GM21529 (cell line): ENCODE measurements around the gene ZNF674.

Experiments used
- ATAC-seq: cut with Tn5 transposase; IDR thresholded peaks from one replicate; pipeline ENCODE4 v1.9.1; 2021; ENCODE audit not compliant: unreplicated experiment

ZNF674 gene

DNA sequence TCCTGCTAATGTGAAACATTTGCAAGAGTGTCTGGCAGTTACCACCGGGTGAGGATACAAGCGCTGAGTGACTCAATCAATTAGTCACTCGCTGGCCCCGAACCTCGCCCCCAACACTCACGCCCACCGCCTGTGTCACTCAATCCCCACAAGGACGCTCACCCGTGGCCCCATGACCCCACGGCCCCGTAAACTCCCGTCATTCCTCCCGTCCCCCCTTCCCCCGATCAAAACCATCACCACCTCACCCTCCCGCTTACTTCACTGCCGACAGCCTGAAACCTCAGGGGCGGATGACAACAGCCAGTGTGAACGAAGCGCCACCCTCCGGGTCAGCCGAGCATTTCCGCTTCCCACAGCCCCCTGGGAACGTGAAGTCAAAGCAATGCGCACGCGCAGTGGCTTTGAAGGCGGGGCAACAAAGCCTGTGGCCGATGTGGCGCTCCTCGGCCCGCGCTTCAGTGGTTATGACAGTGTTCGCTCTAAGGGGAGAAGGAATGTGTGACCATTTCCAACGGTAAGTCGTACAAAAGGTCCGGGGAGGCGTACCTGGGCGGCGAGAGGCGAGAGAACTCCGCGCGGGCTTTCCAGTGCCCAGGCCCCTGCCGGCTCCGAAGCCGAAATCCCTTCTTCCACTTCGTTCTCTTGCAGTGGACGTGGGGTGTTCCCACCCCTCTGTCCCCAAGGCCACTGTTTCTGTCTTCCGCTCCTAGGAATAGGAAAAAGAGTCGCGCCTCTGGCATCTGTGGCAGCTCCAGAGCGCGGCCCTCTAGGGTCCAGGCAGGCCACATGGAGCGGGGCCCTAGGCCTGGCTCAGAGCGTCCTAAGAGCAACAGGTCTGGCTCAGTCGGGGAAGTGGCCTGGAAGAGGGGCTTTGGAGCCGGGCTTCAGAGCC, at the start of gene ZNF674:
TSS of gene ZNF674 (minus strand) at position 311 of the 895 bp plus-strand sequence. CDS start 3,334 bp downstream, outside the sequence.
- peak; percentile 80 for ATAC-seq

DNA sequence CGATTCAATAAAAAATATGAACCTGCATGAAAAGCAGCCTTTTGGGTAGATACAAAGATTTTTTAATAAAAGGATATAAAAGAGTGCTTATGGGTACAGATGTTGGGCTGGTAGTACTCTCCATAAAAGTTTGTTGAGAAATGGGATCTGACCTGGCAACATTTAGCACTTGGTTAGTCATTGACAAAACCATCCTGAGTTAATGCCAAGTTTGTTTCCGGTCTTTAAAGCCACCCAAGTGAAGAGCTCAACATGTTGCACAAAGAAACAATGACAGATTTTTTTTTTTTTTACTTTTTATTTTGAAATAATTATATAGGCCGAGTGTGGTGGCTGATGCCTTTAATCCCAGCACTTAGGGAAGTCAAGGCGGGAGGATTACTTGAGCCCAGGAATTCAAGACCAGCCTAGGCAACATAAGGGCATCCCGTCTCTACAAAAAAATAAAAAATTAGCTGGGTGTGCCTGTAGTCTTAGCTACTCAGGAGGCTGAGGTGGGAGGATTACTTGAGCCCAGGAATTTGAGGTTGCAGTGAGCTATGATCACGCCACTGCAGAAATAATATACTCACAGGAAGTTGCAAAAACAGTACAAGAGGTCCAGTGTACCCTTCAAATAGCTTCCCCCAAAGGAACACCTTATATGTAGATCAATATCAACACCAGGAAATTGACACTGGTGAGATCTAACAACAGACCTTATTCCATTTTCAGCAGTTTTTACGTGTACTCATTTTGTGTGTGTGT, 44.9 kb upstream of the ZNF674 start:
- ATAC-seq = no peak

DNA sequence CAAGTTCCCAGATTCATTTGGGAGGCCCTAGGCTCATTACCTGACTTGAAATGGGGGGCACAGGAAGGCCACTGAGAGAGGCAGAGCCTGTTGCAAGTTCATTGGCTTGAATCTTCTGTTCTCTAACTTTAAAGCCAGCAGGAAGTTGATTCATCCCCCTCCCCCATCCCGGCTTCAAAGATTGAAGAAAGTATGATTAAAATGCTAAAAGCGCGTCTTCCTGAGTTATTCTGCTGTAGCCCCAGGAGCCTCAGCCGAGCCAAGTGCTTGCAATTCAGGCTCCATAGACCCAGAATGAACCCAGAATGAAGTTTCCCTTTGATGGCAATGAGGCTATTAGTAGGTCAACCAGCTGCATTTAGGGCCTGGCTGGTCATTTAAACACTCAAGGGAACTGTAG, 43.0 kb upstream of the ZNF674 start:
- no peak for ATAC-seq

DNA sequence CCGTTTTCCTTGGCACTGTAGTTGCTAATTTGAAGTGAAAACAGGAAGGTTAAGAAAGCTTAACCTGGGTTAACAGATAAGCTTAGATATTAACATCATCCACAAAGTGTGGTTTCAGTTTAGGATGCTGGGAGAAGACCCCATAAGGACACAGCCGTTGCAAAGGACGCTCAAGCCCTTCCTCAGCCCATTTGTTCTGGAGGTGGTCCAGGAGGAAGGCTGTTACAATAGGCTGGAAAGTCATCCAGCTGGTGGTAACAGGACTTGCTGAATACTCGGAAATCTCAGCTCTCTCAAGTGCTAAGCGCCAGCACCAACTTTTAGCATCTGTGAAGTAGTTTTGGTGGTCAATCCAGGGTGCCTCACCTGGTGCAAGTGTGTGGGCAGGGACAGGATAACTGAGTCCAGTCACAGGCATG, 42.5 kb upstream of the ZNF674 start:
- ATAC-seq = no peak

DNA sequence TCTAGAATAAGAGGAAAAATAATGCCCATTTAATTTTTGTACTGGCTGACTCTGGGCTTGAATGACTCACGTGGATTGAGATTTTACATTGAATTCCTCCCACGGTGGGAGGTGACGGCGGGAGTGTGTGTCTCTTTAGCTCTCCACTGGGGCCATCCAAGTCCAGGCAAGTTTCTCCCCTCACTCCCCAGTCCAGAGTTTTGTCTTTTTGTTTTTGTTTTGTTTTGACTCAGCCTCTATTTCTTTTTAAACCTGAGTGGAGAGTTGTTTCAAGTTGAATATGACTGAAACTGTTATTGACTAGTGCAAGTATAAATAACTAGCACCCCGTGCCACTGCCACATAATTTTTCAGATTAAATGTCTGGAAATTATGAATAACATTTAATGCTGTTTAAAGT, 41.9 kb upstream of the ZNF674 start:
- ATAC-seq = peak; percentile 79

DNA sequence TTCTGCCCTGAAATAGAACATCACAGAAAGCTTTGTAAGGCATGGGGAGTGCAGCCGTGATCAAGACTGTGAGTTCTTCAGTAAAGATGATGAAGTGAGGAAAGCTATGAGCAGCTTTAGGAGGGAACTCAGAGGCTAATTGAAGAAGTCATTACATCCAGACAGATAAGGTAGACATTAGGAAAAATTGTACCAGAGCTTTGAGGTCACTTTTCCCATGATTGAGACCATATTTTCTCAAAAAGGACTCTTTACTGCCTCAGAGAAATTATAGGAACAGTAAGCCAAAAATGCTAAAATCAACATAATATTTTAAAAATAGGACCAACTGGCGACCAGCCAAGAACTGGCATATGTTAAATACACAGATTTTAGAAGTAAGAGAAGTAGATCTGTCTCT, 39.5 kb upstream of the ZNF674 start:
- no peak for ATAC-seq

DNA sequence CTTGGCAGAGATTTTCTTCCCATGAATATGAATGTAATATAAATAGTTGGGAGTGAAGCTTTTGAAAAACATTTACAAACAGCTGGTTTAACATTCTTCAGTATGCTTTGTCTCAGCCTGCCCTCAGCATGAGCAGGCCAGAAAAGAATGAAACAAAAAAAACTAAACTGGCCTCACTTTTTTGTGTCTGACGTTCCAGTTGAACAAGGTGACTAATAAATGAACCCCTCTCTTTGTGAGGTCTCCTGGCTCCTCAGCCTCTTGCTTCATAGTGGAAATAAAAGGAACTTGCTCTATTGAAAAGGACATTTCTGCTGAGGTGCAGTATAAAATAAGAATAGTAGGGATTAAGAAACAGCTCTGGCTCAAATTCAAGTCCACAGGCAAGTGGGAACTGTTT, 37.7 kb upstream of the ZNF674 start:
- no peak for ATAC-seq

DNA sequence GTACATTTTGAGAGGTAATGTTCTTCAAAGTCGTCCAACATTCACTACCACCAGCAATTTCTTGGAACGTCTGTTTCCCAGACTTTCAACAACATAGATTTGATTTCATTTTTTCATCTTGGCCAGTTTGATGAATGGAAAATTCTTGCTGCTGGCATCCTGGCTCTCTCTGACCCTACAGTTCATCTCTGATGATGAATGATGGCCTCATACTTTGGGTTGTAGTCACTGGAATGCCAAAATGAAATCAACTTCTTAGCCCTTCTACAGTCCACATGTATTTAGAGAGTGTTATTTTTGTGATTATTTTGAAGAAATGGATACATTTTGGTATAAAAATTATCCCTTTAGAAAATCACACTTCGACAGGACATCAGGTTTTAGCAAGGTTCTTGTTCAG, 37.1 kb upstream of the ZNF674 start:
- ATAC-seq = no peak

DNA sequence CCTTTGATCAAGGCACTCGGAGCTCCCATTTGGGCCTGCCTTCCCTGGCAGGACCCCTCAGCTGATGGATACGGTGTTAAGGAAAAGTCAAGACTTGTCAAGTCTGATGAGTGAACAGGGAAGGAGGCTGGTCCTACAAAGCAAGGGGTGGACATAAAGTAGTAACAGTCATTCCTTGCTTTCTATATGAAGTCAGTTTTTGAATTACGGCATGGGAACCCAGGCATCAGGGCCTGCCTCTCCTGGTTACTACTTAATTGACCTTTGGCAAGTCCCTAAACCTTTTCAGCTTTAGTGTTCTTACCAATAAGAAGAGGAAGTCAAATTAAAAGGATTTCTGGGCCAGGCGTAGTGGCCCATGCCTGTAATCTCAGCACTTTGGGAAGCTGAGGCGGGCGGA, 35.4 kb upstream of the ZNF674 start:
- ATAC-seq = no peak

DNA sequence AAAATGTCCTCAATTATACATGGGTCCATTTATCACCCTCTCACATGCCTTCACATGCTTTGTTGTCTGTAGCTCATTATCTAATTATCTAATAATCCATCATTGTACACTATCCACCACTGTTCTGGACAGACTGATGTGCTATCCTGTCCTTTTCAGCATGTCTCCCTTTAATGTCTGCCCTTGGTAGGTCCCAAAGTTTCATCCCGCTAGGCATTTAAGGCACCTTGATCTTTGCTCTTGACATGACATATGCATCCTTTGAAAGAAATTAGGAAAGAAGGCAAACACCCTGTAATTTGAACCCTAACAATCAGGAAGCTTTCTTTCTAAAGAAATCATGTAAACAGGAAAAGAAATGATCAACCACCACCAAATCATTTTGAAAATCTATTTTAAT, 34.0 kb upstream of the ZNF674 start:
- no peak for ATAC-seq

DNA sequence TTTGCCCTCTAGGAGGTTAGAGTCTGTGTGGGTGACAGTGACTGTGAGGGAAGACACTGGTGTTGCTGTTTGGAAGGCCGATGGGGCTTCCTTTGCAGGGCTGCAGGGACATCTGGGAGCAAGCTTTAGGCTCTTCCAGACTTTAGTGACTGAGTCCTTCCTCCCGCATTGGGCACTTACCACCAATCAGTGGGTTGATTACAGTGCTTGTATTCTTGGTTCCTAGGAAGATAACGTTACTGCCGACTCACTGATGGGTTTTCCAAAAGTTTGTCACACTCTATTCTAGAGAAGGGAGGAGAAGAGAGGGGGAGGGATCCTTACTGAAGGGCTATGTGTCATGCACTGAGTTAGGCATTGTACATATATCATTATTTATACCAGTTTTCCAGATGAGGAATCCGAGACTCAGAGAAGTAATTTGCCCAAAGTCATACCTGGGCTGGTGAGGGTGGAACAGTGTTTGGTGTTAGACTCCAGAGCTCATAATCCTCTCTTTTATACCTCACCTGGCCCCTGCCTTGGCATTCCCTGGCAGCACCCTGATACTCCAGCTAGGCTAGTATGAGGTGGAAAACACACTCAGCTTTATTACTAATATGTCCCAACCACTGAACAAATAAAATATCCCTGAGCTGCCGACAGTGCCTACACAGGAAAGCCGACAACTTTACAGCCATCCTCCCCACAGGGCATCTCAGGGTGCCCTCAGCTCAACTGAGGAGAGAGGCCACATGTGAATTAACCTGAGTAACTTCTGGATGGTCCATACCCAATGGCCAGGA, 32.2 kb upstream of the ZNF674 start:
- no peak for ATAC-seq

DNA sequence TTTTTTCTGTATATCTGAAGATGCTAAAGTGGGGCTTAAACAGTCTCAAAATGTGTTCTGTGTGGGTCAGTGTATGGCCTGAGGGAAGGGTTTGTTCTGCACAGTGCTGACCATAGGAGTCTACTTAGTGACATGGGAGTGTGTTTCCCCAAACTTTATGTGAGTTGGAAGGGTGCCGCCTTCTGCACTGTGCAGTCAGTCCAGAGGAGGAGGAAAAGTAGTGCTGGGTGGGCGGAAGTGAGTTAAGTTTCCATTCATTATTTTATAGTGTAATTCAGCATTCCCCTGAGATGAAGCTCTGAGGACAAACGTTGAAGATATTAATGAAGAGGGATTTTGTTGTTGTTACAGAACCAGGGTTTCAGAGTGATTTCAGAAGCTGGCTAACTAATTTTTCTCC, 31.2 kb upstream of the ZNF674 start:
- ATAC-seq = no peak

DNA sequence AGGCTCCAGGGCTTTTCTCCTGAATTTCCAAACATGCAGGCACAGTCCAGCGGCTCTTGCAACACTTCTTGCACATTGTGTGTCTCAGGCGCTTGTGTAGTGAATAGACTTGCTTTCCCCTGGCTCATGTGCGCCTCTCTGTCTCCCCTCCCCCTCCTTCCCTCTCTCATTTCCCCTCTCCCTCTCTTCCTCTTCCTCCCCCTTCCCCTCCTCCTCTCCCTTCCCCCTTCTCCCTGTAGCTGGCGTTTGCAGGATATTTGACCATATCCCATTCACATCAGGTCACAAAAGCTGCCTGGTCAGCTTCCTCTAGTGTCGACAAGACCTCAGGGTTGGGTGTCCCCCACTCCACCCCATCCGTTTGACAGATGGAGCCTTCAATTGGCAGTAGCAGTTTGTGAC, 30.8 kb upstream of the ZNF674 start:
- ATAC-seq = no peak

DNA sequence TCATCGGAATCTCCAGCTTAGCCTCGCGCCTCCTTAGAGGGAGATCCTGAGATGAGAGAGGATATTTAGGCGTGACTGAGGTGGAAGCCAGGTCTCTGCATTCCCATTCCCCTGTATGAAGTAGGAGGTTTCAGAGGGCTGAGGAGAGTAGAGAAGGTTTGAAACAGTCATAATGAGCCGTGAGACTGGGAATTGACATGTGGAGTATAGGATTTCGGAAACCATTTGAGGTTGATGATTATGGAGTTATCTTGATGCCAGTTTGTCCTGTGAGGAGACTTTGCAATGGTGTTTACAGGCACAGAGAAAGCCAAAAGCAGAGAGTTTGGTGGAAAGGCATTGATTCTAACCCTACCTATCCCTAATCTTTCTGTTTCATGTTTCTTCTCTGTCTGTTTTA, 30.4 kb upstream of the ZNF674 start:
- ATAC-seq = no peak

DNA sequence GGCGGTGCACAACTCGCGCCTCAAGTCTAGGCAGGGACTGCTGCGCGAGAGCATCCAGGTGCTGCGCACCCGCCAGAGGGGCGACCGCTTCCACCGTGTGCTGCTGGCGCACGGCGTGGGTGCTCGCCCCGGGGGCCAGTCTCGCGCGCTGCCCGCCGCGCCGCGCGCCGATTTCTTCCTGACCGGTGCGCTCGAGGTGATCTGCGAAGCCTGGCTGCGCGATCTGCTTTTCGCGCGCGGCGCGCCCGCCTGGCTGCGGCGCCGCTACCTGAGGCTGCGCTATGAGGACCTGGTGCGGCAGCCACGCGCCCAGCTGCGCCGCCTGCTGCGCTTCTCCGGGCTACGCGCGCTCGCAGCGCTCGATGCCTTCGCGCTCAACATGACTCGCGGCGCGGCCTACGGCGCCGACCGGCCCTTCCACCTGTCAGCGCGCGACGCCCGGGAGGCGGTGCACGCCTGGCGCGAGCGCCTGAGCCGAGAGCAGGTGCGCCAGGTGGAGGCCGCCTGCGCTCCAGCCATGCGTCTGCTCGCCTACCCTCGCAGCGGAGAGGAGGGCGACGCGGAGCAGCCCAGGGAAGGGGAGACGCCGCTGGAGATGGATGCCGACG, 29.7 kb upstream of the ZNF674 start:
- ATAC-seq = peak; percentile 12

DNA sequence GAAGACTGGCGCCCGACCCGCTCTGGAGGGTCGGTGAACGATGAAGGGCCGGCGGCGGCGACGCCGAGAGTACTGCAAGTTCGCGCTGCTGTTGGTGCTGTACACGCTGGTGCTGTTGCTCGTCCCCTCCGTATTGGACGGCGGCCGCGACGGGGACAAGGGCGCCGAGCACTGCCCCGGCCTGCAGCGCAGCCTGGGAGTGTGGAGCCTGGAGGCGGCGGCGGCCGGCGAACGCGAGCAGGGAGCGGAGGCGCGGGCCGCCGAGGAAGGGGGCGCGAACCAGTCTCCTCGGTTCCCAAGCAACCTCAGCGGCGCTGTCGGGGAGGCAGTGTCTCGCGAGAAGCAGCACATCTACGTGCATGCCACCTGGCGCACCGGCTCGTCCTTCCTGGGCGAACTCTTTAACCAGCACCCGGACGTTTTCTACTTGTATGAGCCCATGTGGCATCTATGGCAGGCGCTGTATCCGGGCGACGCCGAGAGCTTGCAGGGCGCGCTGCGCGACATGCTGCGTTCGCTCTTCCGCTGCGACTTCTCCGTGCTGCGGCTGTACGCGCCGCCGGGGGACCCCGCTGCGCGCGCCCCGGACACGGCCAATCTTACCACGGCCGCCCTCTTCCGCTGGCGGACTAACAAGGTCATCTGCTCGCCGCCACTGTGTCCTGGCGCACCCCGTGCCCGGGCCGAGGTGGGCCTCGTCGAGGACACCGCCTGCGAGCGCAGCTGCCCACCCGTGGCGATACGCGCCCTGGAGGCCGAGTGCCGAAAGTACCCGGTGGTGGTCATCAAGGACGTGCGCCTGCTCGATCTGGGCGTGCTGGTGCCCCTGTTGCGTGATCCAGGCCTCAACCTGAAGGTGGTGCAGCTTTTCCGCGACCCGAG, 28.9 kb upstream of the ZNF674 start:
- peak; percentile 32 for ATAC-seq

DNA sequence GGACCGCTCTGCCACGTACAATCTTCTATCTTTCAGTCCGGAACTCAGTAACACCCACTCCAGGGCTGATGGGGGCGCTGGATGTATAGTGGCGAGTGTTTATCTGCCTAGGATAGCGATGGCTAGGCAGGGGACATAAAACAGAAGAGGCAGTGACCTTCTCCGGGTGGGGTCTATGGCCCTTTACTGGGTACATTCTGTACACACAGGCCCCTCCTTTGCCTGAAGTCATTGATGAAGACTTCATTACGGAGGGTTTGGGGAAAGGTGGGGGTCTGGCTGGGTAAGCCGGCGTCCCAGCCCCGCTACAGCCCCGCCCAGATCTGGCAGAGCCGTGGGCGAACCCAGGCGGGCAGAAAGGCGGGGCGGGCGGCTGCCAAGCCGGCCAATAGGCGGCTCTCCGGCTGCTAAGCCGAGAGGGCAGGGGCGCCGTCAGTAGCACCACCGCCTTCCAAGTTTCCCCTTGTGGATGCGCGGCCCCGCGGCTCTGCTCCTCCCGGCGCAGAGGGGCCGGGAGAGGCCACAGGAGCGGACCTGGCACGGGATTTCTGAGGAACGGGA, 28.2 kb upstream of the ZNF674 start, which contains the start of gene CHST7:
TSS of gene CHST7 (plus strand) at position 435 of the 561 bp plus-strand sequence. CDS start 167 bp downstream, outside the sequence.
- ATAC-seq = peak; percentile 44

DNA sequence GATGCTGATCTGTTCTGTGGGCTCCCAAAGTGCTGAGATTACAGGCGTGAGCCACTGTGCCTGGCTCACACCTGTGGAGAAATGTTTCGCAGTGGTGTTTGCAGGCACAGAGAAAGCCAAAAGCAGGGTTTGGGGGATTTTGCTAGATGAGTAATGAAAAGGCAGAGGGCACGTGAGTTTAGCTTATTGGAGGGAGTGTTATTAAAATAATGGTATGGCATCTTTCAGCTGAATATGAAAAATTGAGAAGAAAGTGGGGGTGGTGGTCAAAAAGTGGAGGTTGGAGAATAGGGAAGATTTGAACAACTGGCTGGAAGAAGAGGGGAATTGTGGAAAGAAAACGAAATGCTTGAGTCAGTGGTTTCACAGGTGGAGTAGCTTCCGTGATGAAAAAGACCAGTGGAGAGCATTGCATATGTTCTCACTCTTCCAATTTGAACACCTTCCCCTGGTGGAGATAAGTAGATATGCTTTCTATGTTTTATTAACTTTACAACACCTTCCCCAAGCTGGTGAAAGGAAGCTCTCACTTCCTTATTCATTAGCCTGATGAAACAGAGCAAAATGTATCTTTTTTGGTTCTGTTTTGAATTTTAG, 27.2 kb upstream of the ZNF674 start:
- ATAC-seq = peak; percentile 47
